Loucy (cell line): ENCODE results near the gene ATP8A2.

ENCODE experiments used
- CTCF ChIP-seq: fragments of 200-600 bp; sonication (generic); conservative IDR thresholded peaks from 2 replicates; pipeline ENCODE4 v1.5.1; 2014; ENCODE audit warnings: mild to moderate bottlenecking, antibody characterized with exemption, low read length
- EZH2phosphoT487 ChIP-seq: fragments of 200-600 bp; IDR thresholded peaks from 2 replicates; pipeline ENCODE4 v1.6.1; 2018; ENCODE audit warnings: antibody characterized with exemption, mild to moderate bottlenecking, moderate library complexity, borderline replicate concordance

- TF ChIP-seq CTCF (no peak), EZH2phosphoT487 (no peak)
These were observed 558.0 kb downstream of the ATP8A2 start for GRCh38 chr13:25929816-25930215.
